HG03196 (cell line): ENCODE measurements around the gene TNXB.
"Not testable (repeated sequence)": the region's sequence is repeated elsewhere in the genome, so short reads cannot be mapped to it uniquely, and the experiment has no call there.

ENCODE experiments used
- ATAC-seq: cut with Tn5 transposase; IDR thresholded peaks from one replicate; pipeline ENCODE4 v1.9.1; 2021; ENCODE audit not compliant: unreplicated experiment

Gene TNXB

DNA sequence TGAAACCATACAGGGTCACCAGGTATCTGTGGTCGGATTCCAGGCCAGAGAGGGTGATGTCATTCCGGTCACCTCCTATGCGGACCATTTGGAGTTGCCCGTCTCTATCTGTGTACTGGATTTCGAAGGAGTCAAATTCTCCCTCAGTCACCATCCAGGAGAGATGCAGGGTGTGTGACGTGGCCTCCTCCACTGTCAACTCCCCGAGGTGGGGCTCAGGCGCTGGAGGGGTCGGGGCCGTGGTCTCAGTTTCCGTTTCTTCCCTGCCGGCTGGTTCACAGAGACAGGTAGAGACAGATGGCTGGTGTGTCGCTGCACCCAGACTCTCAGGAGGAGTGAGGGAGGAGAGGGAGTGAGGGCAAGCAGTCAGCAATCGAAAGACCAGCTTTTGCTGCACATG lies 40.3 kb downstream of the TNXB start:
- no peak for ATAC-seq

DNA sequence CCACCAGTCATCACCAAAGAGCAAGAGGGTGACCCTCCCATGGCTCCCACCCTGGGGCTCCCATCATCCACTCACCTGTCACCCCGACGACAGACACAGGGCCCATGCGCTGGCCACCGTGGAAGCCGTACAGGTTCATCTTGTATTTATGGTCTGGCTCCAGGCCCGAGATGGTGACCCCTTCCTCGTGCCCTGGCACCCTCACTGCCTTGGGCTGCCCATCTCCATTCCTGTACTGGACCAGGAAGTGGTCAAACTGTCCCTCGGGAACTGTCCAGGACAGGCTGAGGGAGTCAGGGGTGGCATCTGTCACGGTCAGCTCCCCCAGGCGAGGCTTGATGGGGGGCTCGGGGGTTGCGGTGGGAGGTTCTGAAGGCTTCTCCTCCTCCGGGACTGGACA lies 40.8 kb downstream of the TNXB start:
- not testable (repeated sequence) for ATAC-seq

DNA sequence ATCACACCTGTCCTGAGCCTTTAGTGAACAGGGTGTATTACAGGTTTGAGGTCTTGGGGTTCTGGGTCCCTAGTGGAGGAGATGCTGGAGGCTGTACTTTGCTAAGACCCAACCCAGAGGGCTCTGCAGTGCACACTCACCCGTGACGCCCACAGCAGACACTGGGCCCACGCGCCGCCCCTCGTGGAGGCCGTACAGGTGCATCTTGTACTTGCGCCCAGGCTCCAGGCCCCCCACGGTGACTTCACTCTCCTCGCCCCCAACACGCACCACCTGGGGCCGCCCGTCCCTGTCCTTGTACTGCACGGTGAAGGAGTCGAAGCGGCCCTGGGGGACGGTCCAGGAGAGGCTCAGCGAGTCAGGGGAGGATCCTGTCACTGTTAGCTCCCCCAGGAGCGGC lies 41.6 kb downstream of the TNXB start:
- not testable (repeated sequence) for ATAC-seq

DNA sequence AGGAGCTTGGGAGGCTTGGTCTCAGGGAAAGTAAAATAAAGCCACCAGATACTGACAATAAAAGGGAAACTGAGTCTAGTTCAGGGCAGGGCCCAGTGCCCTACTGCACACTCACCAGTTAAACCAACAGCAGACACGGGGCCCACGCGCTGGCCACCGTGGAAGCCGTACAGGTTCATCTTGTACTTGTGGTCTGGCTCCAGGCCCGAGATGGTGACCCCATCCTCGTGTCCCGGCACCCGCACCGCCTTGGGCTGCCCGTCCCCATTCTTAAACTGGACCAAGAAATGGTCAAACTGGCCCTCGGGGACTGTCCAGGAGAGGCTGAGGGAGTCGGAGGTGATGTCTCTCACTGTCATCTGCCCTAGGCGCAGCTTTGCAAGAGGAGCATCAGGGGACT lies 44.4 kb downstream of the TNXB start:
- ATAC-seq = no peak

DNA sequence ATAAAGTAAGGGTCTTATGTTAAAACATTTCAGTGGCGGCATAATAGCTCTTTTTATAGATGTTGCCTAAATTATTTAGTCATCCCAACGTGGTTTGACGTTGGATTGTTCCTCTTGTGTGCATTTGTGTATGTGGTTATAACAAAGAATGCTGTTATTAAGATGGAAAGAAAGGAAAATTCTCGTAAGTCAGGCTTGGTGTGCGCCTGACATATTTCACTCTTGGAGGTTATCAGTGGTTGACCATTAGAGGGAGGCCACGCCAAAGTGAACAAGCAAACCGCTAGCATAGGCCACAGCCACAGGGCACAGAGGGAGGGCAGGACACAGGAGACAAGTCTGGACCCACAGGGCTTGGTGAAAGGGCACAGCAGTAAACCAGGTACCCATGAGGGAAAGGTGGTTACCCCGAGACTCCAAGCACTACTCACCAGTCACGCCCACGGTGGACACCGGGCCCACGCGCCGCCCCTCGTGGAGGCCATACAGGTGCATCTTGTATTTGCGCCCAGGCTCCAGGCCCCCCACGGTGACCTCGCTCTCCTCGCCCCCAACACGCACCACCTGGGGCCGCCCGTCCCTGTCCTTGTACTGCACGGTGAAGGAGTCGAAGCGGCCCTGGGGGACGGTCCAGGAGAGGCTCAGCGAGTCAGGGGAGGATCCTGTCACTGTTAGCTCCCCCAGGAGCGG lies 48.0 kb downstream of the TNXB start:
- ATAC-seq = no peak

DNA sequence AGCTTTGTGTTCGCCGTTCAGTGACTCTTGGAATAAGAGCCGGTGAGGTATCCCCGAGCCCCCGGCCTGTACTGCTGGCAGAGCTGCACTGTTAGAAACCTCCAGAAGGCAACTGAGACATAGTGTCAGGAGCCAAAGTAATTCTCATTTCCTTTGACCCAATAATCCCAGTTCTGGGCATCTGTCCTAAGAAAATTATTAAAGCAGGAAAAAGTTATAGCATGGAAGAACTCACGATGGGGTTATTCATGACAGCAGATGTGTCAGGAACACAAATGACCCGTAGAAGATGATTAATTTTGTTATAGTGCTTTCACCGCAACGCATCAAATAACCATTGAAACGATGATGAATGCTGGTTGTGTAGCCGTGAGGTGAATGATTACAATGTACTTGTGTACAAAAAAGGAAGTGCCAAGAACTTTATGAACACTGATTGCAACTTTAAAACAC lies 50.6 kb downstream of the TNXB start:
- ATAC-seq = no peak

DNA sequence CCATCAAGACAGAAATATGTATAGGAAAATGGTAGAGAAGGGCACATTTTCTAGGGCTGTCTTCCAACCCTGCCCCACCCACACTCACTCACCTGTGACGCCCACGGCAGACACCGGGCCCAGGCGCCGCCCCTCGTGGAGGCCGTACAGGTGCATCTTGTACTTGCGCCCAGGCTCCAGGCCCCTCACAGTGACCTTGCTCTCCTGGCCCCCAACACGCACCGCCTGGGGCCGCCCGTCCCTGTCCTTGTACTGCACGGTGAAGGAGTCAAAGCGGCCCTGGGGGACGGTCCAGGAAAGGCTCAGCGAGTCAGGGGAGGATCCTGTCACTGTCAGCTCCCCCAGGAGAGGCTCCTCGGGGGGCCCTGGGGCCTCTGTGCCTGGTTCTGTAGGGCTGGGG lies 51.2 kb downstream of the TNXB start:
- no peak for ATAC-seq

DNA sequence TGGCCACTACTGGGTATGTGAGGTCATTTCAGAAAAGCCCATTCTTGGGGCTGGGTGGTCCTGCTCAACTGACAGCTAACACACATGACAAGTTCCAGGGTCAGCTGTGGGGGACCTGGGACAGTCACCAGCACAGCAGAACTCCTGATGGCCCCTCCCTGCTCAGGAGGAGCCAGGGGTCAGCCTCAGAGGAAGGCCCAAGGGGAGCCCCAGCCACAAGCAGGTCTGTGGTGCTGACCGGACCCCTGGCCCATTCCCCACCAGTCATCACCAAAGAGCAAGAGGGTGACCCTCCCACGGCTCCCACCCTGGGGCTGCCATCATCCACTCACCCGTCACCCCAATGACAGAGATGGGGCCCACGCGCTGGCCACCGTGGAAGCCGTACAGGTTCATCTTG lies 52.9 kb downstream of the TNXB start:
- no peak for ATAC-seq

DNA sequence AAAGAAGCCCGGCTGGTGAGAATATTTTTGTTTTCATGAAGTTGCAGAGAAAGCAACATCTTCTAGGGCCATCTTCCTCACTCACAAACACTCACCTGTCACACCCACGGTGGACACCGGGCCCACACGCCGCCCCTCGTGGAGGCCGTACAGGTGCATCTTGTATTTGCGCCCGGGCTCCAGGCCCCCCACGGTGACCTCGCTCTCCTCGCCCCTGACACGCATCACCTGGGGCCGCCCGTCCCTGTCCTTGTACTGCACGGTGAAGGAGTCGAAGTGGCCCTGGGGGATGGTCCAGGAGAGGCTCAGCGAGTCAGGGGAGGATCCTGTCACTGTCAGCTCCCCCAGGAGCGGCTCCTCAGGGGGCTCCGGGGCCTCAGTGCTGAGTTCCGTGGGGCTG lies 53.4 kb downstream of the TNXB start:
- ATAC-seq = not testable (repeated sequence)

DNA sequence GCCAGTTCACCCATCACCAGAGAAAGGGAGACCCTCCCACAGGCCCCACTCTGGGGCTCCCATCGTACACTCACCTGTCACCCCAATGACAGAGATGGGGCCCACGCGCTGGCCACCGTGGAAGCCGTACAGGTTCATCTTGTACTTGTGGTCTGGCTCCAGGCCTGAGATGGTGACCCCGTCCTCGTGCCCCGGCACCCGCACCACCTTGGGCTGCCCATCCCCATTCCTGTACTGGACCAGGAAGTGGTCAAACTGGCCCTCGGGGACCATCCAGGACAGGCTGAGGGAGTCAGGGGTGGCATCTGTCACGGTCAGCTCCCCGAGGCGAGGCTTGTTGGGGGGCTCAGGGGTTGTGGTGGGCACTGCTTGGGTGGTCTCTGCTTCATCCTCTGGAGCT lies 55.8 kb downstream of the TNXB start:
- not testable (repeated sequence) for ATAC-seq

DNA sequence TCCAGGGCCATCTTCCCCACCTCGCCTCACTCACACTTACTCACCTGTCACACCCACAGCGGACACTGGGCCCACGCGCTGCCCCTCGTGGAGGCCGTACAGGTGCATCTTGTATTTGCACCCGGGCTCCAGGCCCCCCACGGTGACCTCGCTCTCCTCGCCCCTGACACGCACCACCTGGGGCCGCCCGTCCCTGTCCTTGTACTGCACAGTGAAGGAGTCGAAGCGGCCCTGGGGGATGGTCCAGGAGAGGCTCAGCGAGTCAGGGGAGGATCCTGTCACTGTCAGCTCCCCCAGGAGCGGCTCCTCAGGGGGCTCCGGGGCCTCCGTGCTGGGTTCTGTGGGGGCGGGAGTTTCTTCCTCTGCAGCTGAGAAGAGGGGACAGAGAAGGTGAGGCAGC lies 56.5 kb downstream of the TNXB start:
- not testable (repeated sequence) for ATAC-seq

DNA sequence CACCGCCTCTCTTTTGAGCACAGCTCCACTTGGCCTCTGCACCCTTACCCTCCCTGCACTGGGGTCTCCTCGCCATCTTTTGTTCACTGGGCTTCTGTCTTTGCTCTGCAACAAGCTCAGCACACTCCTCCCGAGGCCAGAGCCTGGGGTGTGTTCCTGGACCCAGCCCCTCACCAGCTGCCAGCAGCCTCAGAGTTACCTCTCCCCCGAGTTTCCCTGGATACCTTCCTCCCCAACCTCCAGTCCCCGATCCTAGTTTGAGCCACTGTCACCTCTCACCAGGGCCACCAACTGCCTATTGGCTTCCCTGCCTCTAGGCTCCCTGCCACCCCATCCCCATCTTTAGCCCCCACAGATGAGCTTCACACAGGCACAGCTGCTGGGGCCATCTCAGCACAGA lies 58.6 kb downstream of the TNXB start:
- no peak for ATAC-seq

DNA sequence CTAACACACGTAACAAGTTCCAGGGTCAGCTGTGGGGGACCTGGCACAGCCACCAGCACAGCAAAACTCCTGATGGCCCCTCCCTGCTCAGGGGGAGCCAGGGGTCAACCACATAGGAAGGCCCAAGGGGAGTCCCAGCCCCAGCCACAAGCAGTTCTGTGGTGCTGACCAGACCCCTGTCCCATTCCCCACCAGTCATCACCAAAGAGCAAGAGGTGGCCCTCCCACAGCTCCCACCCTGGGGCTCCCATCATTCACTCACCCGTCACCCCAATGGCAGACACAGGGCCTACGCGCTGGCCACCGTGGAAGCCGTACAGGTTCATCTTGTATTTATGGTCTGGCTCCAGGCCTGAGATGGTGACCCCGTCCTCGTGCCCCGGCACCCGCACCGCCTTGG lies 59.4 kb downstream of the TNXB start:
- ATAC-seq = not testable (repeated sequence)

DNA sequence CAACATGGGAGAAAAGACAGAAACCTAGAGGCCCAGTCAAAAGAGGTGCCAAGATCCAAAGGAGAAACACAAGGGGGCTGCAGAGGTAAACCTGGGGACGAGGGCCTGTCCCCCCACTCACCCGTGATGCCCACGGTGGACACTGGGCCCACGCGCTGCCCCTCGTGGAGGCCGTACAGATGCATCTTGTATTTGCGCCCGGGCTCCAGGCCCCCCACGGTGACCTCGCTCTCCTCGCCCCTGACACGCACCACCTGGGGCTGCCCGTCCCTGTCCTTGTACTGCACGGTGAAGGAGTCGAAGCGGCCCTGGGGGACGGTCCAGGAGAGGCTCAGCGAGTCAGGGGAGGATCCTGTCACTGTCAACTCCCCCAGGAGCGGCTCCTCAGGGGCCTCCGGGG lies 60.0 kb downstream of the TNXB start:
- ATAC-seq = not testable (repeated sequence)

DNA sequence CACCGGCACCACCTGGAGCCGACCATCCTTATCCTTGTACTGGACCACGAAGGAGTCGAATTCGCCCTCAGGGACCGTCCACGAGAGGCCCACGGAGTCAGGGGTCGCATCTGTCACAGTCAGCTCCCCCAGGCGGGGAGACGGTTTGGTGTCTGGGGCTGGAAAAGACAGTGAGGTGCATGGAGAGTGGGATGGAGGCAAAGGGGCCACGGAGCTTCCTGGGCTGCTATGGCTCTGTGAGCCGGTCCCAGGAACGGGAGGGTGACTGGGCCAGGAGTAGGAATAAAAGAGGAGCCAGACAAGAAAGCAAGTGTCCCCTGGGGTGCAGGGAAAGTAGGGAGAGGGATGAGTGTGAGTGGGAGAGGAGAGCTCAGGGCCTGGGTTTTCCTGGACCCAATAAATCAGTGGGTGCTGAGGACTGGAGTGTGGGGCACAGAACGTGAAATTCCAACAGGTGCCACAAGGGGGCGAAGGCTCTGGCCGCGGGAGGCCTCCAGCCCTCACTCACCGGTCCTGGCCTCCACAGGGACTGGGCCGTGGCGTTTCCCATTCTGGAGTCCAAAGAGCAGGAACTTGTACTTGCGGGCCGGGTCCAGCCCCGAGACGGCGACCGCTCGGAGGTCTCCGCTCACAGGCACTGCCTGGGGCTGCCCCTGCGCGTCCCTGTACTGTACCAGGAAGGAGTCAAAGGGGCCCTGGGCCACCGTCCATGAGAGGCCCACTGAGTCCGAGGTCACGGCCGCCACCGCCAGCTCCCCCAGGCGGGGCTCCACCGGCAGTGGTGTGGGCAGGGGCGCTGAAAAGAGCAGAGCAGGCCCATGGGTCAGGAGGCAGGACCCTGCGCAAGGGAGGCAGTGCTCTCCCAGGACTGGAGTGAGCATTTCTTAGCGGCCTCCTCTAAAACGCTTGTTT lies 61.0 kb downstream of the TNXB start:
- ATAC-seq = no peak

DNA sequence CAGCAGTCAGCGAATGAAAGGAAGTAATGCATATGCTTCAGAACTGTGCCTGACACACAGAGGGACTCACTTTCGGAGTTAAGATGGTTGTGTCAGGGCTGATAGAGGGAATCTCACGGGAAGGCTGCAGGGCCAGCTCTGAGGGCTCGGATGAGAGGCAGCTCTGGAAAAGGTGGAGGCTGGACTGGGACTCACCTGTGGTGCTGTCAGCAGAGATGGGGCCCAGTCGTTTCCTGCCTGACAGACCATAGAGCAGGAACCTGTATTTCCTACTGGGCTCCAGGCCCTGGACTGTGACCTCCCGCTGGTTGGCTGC lies 61.6 kb downstream of the TNXB start:
- no peak for ATAC-seq

DNA sequence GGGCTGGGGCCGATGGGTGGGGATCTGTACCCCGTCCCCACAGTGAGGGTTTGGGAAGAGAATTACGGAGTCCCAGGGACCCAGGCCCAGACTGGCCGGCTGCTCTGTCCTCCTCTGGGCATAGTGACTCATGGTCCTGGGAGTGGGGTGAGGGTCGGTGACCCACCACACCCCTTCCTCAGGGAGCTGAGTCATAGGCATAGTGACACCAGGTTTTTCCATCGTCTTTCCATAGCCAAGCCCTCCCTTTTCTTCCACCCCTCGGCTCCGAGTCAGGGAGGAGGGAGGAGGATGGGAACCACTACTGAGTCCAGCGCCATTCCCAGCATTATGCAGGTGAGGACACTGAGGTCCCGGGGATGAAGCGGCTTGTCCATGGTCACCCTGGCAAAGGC lies 62.1 kb downstream of the TNXB start:
- no peak for ATAC-seq

DNA sequence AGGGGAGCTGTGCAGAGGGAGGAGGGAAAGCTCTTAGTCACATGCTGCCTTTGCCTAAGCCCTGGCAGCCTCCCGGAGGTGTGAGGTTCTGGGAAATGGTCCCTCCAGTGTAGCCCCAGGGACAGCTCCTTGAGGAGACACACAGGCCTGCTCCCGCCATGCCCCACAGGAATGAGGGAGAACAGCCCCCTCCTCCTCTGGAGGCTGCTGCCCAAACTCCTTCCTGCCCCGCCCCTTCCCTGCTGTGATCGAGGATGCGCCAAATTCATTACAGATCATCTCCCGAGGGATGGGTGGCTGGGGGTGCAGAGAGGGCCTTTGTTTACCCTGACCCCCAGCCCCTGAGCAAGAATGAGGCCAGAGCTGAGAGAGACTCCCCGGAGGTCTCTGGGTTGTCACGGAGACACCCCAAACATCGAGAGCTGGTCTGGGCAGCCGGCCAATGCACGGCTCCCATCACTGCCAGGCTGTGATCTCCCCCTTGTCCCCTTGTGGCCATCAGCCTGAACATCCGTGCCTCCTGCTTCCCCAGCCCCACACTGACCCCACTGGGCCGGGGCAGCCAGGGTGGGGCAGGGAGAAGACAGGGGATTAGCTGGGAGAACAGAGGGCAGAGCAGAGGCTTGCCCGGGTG lies 62.6 kb downstream of the TNXB start:
- no peak for ATAC-seq

DNA sequence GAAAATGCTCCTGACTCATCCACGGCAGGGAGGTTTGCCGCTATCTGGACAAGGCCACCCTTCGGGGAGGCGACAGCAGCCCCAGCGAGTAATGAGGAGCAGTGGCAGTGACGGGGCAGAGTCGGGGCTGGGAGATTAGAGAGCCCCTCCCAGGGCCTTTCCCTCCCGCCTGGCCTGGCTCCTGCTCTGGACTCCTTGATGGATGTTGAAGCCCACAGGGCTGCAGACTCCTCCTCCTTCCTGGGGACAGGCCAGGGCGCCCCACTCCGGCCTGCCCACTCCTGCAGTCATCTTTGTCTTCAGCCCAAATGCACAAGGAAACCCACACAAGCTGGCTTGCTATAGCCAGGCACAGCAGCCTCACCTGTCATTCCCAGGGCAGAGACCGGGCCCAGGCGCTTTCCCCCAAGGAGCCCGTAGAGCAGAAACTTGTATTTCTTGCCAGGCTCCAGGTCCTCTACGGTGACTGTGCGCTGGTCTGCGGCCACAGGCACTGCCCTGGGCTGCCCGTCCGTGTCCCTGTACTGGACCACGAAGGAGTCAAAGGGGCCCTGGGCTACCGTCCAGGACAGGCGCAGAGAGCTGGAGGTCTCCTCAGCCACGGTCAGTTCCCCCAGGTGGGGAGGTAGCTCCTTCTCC lies 63.2 kb downstream of the TNXB start:
- no peak for ATAC-seq

DNA sequence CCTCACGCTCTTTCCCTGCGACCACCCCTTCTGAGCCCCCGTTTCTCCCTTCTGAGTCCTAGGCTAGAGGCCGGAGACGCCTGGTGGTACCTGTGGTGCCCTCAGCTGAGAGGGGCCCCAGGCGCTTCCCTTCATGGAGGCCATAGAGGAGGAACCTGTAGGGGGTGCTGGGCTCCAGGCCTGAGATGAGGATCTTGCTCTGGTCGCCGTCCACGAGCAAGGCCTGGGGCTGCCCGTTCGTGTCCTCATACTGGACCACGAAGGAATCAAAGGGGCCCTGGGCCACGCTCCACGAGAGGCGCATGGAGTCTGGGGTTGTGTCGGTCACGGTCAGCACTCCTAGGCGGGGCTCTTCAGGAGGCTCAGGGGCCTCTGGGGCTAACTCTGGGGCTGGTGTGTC lies 64.2 kb downstream of the TNXB start:
- not testable (repeated sequence) for ATAC-seq

DNA sequence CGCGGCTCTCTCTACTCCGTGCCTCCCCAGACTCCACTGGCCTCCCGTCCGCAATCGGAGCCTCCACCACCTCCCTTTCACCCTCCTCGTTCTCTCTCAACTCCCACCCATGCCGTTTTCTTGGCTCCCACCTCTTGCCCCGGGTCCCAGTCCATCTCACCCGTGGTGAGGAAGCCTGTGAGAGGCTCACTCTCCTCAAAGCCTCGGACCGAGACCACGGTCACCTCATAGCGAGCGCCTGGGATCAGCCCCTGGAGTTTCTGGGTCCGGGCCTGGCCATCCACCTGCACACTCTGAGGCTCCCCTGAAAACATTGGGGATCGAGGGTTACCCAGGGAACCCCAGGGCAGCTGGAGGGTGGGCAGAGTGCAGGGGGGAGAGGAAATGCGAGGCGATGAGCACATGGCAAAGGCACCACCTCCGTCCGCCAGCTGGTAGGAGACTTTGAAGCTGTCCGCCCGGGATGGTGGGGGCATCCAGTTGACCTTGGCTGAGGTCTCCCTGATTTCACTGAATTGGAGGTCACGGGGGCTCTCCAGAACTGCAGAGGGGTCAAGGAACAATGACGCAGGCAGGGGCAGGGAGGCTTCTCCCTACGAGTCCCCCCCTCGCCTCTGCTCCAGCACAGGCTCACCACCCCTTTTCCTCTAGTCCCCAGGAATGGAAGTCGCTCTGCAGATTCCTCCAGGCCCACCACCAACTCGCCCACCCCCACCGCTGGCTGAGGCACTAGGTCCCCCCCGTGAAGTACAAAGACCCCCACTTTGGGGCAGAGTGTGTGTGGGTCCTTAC lies 65.4 kb downstream of the TNXB start:
- not testable (repeated sequence) for ATAC-seq
